ENCODE measurements around the gene OCRL.

- no peak for TF ChIP-seq CTCF (IDR thresholded peaks at IDR 0.05)
- no peak for TF ChIP-seq POLR2A (IDR thresholded peaks at IDR 0.05)
These were observed 50.5 kb downstream of the OCRL start for GRCh38 chrX:129590596-129590995.
